Activated T-helper 1 cell treated with anti-CD3 and anti-CD28 coated beads, Interleukin-2, amount 50 U/mL, for 16 hours (primary cell): ENCODE results near the gene FBLIM1.

ENCODE experiments used
- DNase-seq, 2 donors: peaks; one replicate each; pipeline ENCODE4 v3.0.0-alpha.2; 2020; ENCODE audit warnings: low read depth in 1 of 2, low spot score in 1 of 2

Gene FBLIM1

DNA sequence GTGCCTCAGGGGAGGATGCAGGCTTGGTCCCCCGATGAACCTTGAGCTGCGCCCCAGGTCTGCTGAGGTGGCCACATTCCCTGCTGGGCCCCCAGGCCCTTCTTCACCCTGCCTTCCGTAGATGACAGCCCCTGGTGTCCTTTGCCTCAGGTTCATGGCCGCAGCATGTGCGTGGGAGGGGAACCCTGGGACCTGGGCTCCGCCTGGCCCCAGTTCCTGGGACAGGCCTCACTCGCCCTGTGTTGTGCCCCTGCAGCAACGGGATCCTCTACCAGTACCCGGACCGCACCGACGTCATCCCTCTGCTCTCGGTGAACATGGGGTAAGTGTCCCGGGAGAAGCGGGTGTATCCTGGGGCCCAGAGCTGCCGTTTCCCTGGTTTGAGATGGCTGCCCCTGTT is 27.7 kb upstream of the FBLIM1 start:
- no peak for DNase-seq

DNA sequence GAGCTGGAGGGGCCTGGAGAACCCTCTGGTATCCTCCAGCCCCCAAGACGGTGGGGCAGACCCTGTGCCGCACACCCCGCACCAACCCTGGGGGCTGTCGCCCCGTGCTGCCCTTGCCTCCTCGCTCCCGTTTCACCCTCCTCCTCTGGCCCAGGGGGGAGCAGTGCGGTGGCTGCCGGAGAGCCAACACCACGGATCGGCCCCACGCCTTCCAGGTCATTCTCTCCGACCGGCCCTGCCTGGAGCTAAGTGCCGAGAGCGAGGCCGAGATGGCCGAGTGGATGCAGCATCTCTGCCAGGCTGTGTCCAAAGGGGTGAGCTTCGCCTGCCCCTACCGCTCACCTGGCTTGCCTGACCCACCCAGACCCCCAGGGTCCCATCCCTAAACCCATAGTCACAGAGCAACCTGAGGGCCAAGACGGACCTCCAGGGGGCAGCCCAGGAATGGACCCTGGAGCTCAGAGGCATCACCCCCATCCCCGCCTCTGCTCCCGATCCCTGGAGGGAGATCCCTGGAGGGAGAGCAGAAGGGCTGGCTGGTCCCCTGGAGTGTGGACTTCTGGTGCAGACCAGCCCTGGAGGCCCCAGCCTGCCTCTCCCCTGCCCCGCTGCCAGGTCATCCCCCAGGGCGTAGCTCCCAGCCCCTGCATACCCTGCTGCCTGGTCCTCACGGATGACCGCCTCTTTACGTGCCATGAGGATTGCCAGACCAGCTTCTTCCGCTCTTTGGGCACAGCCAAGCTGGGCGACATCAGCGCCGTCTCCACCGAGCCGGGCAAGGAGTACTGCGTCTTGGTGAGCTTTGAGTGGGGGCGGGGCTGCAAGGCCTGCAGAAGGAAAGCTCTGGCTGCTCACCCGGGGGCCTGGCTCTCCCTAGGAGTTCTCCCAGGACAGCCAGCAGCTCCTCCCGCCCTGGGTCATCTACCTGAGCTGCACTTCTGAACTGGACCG is 26.6 kb upstream of the FBLIM1 start:
- DNase-seq: no peak

DNA sequence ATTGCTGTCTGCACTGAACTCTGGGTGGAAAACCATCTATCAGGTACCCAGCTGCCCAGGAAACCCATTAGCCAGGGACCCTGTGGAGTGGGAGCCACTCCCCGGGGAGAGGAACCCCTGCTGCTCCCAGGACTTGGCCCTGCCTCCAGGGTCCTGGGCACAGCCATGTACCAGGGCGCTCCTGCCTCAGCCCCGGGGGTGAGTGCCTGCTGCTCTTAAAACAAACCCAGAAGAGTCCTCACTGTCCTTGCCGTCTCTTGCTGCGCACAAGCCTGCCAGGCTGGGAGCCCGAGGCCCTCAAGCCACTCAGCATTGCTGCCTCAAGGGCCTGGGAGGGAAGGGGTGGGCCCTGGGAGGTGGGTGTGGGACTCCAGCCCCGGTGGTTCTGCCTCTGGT is 25.9 kb upstream of the FBLIM1 start:
- no peak for DNase-seq

- no peak for DNase-seq
Observed at GRCh38 chr1:15733218-15733725, 25.3 kb upstream of the FBLIM1 start.

DNA sequence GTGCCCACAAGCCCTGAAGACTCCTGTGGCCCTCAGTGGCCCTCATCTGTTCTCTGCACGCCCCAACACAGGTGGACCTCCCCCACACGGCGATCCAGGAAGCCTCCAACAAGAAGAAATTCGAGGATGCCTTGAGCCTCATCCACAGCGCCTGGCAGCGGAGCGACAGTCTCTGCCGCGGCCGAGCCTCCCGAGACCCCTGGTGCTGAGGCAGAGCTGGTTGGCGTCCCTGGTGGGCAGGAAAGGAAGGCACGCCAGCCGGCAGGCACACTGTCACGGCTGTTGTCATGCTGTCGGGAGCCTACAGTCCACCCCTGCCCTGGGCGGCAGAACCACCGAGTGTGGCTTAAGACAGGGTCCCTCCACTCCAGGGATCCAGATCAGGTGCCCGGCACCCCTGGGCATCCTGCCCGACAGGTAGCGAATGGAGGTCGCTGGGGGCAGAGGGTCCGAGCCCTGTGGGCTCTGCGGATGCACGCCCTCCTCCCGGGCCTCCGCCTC is 24.8 kb upstream of the FBLIM1 start:
- DNase-seq: no peak

- no peak for DNase-seq
Observed at GRCh38 chr1:15734296-15734695, 24.3 kb upstream of the FBLIM1 start.

DNA sequence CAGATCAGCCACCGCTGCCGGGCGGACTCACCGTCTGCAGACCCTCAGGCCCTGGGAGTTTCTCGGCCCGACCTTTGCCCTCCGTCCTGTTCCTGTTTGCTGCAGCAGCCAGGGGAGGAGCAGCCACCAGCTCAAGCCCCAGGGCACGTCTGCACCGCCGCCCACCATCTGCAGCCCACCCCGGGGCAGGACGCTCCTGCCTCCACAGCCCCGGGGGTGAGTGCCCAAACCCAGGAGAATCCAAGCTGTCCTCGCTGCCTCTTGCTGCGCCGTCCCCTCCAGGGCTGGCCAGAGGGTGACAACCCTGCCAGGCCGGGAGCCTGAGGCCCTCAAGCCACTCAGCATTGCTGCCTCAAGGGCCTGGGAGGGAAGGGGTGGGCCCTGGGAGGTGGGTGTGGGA is 23.7 kb upstream of the FBLIM1 start:
- no peak for DNase-seq

GRCh38 chr1:15735304-15736037 is 23.1 kb upstream of the FBLIM1 start:
- no peak for DNase-seq

DNA sequence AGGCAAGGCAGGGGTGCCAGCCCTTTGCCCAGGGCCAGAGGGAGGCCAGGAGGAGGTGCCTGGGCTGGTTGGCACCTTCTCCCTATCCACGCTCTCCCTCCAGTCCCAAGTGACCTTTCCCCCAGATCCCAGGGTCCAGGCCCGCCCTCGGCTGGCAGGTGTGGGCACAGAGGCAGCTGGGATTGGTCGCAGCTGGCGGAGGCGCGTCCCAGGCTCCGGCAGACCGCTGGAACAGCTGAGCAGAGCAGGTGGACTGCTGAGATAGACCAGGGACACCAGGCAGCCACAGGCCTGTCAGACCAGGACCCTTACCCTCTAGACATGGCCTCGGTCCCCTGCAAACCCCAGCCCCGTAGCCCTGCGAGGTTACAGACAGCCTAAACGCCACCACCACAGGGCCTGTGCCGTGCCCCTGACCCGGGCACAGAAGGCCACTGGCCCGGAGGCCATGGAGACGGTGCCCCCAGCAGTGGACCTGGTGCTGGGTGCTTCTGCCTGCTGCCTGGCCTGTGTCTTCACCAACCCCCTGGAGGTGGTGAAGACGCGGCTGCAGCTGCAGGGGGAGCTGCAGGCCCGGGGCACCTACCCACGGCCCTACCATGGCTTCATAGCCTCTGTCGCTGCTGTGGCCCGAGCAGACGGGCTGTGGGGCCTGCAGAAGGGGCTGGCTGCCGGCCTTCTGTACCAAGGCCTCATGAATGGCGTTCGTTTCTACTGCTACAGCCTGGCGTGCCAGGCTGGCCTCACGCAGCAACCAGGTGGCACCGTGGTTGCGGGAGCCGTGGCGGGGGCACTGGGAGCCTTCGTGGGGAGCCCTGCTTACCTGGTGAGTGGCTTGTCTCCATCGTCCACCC is 22.3 kb upstream of the FBLIM1 start, which contains the start of gene SLC25A34:
Gene SLC25A34, plus strand, starts transcription at position 221 of the 854 bp plus-strand sequence. Its CDS starts 228 bp downstream, at position 449.
- no peak for DNase-seq

DNA sequence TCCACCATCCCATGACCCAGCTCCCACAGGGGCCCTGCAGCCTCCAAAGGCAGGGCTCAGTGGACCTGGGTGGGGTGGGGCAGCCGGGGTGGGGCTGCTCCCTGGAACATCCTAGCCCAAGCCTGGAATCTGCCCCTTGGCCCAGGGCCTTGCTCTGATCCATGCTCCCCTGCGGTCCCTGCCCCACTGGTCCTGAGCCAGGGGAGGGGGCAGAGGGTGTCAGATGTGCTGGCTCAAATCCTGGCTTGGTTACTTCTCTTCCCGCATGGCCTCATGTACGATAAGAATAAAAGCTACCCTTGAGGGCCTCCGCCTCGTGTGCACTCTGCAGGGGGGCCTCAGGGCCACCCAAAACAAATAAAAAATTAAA is 21.7 kb upstream of the FBLIM1 start:
- no peak for DNase-seq

- DNase-seq: no peak
Observed at GRCh38 chr1:15737324-15738319, 21.0 kb upstream of the FBLIM1 start.

GRCh38 chr1:15738416-15739113 is 20.0 kb upstream of the FBLIM1 start:
- no peak for DNase-seq

DNA sequence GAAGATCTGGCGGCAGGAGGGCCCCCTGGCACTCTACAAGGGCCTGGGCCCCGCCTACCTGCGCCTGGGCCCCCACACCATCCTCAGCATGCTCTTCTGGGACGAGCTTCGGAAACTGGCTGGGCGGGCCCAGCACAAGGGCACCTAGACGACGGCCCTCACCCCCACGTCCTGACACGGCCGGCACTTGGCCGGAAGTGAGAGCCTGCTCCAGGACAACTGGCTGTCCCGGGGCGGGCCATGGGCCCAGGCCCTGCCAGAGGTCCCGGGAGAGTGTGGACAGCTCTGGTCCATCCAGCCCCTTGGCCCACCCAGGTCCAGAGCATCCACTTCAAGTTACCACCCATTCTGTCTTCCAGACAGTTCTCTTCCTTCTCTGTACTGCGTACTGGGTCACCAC is 19.3 kb upstream of the FBLIM1 start:
- no peak for DNase-seq

GRCh38 chr1:15739745-15740144 is 18.9 kb upstream of the FBLIM1 start:
- no peak for DNase-seq

DNA sequence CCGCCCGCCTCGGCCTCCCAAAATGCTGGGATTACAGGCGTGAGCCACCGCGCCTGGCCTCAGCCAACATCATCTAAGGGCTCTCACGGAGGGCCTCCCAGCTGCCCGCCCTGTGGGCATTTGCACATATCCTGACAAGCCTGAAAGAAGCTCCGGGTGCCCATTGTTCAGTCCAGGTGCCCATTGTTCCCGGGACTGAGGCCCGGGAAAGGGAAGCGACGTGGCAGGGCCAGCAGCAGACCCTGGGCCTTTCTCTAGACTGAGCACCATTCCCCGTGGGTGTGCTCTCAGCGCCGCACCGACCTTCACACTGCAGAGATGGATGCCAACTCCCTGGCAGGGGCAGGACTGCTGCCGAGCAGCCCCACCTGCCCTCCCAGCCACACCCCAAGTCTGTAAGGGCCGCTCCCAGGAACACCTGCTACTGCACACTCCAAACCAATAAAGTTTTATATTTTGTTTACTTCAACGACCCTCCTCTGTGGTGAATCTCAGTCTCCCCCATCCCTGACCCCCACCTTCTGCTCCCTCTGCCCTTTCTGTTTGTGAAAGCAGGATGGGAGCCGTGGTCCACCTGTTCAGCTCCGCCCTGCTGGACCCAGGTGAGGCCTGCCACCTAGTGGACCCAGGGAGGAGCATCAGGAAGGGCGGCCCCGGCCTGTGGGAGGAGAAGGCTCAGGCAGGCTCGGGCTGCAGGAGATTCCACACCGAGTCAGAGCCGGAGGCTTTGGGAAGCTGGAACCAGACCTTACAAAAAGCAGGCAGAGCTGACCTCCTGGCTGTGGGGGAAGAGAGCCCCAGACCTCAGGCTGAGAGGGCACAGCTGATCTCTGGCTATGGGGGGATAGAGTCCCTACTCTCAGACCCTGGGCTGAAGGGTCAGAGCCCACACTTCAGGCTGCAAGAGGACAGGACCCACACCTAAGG is 17.4 kb upstream of the FBLIM1 start:
- DNase-seq: peak; percentile 37 to 54

DNA sequence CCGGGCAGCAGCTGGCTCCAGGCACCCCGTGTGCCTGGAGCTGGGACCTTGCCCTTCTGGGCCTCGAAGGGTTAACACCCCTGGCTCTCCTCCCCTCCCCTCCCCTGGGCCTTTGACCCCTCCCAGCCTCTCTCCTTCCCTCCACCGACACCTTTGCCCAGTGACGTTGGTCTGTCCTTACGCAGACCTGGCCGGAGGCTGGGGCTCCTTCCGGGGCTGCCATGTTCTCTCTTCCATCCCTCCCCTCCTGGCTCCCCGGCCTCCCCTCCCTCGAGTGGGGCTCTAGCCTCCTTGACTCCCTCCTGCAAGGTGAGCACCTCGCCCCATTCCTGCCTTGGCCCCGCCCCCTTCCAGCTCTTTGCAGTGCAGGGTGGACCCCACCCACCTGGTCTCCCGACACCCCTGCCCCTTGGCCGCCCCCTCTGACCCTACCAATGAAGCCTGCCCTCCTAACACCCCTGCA is 16.2 kb upstream of the FBLIM1 start, which contains the start of gene TMEM82:
Gene TMEM82, plus strand, starts transcription at position 161 of the 463 bp plus-strand sequence. Its CDS starts 61 bp downstream, at position 222.
- no peak for DNase-seq

DNA sequence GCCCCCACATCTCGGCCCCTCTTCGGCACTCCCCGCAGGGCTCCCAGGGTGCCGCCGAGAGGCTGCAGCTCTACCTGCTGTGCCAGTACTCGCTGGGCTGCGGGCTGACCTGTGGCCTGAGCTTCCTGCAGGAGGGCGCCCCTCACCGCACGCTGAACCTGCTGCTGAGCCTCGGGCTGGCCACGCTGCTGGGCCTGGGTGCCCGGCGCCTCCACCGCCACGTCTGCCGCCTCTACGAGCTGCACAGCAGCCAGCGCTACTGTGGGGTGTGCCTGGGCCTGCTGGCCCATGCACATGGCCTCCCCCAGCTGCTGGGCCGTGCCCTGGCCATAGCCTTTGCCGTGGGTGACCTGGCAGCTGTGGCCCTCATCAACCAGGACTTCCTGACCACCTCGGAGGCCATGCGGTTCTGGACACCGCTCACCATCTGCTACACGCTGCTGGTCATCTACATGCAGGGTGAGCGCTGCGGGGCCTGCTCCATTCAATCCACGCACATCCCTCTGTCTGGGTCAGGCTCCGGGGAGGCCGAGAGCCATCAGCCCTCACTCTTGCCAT is 14.4 kb upstream of the FBLIM1 start:
- DNase-seq: no peak
